Fibroblast of lung (primary cell): Measurements from ENCODE around the gene TAF10. TPM values are rescaled to one million over a fixed set of nuclear protein-coding genes. Genes with fewer than 3 reads are reported as not detected.
A peak's percentile ranks its signal among the peaks of the same experiment; 100 is the strongest.

Source experiments
- DNase-seq, 2 donors: peaks; one replicate each; pipeline versions ENCODE4 v3.0.0 to v3.0.0-alpha.2; 2010; ENCODE audit warnings: low read depth in 2 of 2
- H2AFZ ChIP-seq: 2 replicates; pipeline ENCODE4 v1.5.1; 2012; ENCODE audit warnings: low read length, control low read depth, inconsistent platforms
- H3K27ac ChIP-seq: 2 replicates; pipeline ENCODE4 v1.5.1; 2011; ENCODE audit warnings: low read length, control low read depth; ENCODE audit not compliant: insufficient read depth
- H3K27me3 ChIP-seq: 2 replicates; pipeline ENCODE4 v1.5.1; 2011; ENCODE audit warnings: mild to moderate bottlenecking, low read length; ENCODE audit not compliant: control insufficient read depth, insufficient read depth
- H3K36me3 ChIP-seq: 2 replicates; pipeline ENCODE4 v1.5.1; 2011; ENCODE audit warnings: low read length; ENCODE audit not compliant: control insufficient read depth, insufficient read depth
- H3K4me1 ChIP-seq: 2 replicates; pipeline ENCODE4 v1.5.1; 2011; ENCODE audit warnings: low read length; ENCODE audit not compliant: control insufficient read depth, insufficient read depth; ENCODE audit errors: extremely low read depth
- H3K4me2 ChIP-seq: 2 replicates; pipeline ENCODE4 v1.5.1; 2011; ENCODE audit warnings: low read length, control low read depth; ENCODE audit not compliant: insufficient read depth; ENCODE audit errors: extremely low read depth
- H3K4me3 ChIP-seq, 4 experiments: fragments of 200-600 bp in 1 of 4; sonication (generic) in 1 of 4; replicated peaks in 1 of 4; 2 replicates each; pipeline ENCODE4 v1.5.1; 2011 to 2016; ENCODE audit warnings: low read length in 4 of 4, low read depth in 3 of 4, mild to moderate bottlenecking in 3 of 4, control low read depth in 2 of 4, inconsistent platforms in 1 of 4, mixed read lengths in 1 of 4; ENCODE audit not compliant: insufficient read depth in 1 of 4; ENCODE audit errors: control extremely low read depth in 1 of 4
- H3K79me2 ChIP-seq: 2 replicates; pipeline ENCODE4 v1.5.1; 2012; ENCODE audit warnings: mild to moderate bottlenecking, low read length, inconsistent platforms; ENCODE audit not compliant: control insufficient read depth, insufficient read depth
- H3K9ac ChIP-seq: 2 replicates; pipeline ENCODE4 v1.5.1; 2011; ENCODE audit warnings: mild to moderate bottlenecking, low read length, control low read depth; ENCODE audit not compliant: insufficient read depth
- H3K9me3 ChIP-seq: 2 replicates; pipeline ENCODE4 v1.5.1; 2012; ENCODE audit warnings: low read depth, low read length; ENCODE audit not compliant: control insufficient read depth, insufficient read depth
- H4K20me1 ChIP-seq: 2 replicates; pipeline ENCODE4 v1.5.1; 2011; ENCODE audit warnings: low read length; ENCODE audit not compliant: control insufficient read depth, insufficient read depth; ENCODE audit errors: extremely low read depth
- CTCF ChIP-seq, 2 donors: IDR thresholded peaks in 1 of 2; conservative IDR thresholded peaks in 1 of 2; 1 replicate in 1 of 2; 2 replicates in 1 of 2; pipeline ENCODE4 v1.5.1; 2011 to 2012; ENCODE audit warnings: low read length in 2 of 2, control low read depth in 1 of 2, inconsistent platforms in 1 of 2, low read depth in 1 of 2, mild to moderate bottlenecking in 1 of 2
- EZH2 ChIP-seq: IDR thresholded peaks from 2 replicates; pipeline ENCODE4 v1.5.1; 2012; ENCODE audit warnings: low read length, control low read depth, mild to moderate bottlenecking; ENCODE audit errors: missing control alignments
- polyA plus RNA-seq, 2 donors: library from polyadenylated mRNA; depleted of rRNA in 1 of 2; stranded (reverse) in 1 of 2; unstranded in 1 of 2; fragments of >200 nt; gene quantifications; 2 replicates each; pipeline ENCODE4 v1.2.1, GENCODE V29; 2011 to 2012; ENCODE audit warnings: missing spikeins in 1 of 2
- total RNA-seq: library from RNA; depleted of rRNA; stranded (reverse); fragments of >200 nt; gene quantifications from 2 replicates; pipeline ENCODE4 v1.2.1, GENCODE V29; 2014

Gene TAF10
- total and polyA plus RNA-seq, 2 donors (not counting 1 experiment from before 2014, with no cell fraction given): 77.8 to 142 TPM

- Histone ChIP-seq H3K9ac (no peak overlapping the region), H4K20me1 (no peaks in the 10 kb centered on the region), H3K4me1 (peaks cover 3% of the 10 kb centered on the region), H2AFZ (no peak overlapping the region), H3K9me3 (no peaks in the 10 kb centered on the region), H3K4me2 (no peak overlapping the region), H3K36me3 (no peaks in the 10 kb centered on the region), H3K27ac (no peak overlapping the region), H3K4me3 (no peak overlapping the region), H3K79me2 (no peaks in the 10 kb centered on the region), H3K27me3 (no peaks in the 10 kb centered on the region)
- no peak for TF ChIP-seq CTCF (conservative IDR thresholded peaks at IDR 0.05 in 1 of 2, IDR thresholded peaks at IDR 0.05 in 1 of 2; ENCODE audit: low read depth in 1 of 2, low read length in 2 of 2)
- TF ChIP-seq EZH2: no peak
- DNase-seq: no peak
These were observed 32.3 kb downstream of the TAF10 start for GRCh38 chr11:6579681-6580080.

GRCh38 chr11:6578134-6578533 lies 33.9 kb downstream of the TAF10 start:
- TF ChIP-seq CTCF (conservative IDR thresholded peaks at IDR 0.05 in 1 of 2, IDR thresholded peaks at IDR 0.05 in 1 of 2; ENCODE audit: low read depth in 1 of 2, low read length in 2 of 2): no peak
- no peak for TF ChIP-seq EZH2
- no peaks in the 10 kb centered on the region for H3K9me3 ChIP-seq

DNA sequence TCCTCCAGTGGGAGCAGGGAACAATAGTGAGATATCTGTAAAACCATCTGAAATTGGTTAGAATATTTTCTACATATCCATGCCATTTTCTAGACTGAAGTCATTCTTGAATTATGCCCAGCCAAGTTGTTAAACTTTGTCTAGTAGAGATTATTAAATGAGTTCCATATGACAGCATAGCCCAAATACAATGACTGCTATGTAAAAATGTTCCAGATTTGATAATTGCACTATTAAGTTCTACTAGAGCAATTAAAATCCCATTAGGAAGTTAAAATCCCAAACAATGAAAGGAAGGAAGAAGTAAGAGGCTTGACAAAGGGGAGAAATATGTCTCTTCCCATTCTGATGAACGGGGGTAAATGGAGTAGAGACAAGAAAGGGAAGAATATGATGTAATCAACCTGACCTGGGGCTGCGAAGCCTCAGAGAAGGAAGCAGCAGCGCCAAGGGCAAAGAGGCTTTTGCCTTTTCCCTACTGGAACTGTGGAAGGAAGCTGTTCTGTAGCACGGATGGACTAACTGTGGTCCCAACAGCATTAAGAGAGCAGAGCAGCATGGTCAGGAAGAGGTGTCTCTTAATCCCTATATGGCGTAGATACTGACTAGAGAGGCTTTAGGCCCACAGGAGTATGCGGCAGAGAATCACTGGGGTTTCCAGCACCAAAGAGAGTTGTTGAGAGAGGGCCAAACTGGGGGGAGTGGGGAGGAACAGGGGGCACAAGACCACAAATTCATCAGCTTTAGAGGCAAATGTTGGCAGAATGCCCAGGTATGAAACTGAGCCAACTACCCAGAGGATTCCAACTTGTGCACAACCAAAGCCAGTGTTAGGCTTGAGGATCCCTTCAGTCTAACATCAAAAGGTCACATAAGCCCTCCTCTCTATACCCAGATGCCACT lies 35.3 kb downstream of the TAF10 start:
- H2AFZ ChIP-seq: no peak overlapping the region
- no peak overlapping the region for H3K9ac ChIP-seq
- no peaks in the 10 kb centered on the region for H3K27me3 ChIP-seq
- no peaks in the 10 kb centered on the region for H3K9me3 ChIP-seq
- no peak overlapping the region for H3K27ac ChIP-seq
- no peak overlapping the region for H3K4me3 ChIP-seq
- H3K79me2 ChIP-seq: no peaks in the 10 kb centered on the region
- H3K4me1 ChIP-seq: peaks cover 5% of the 10 kb centered on the region
- no peaks in the 10 kb centered on the region for H3K36me3 ChIP-seq
- no peaks in the 10 kb centered on the region for H4K20me1 ChIP-seq
- DNase-seq: peak; percentile 80 to 86
- no peak for TF ChIP-seq EZH2
- TF ChIP-seq CTCF (conservative IDR thresholded peaks at IDR 0.05 in 1 of 2, IDR thresholded peaks at IDR 0.05 in 1 of 2; ENCODE audit: low read depth in 1 of 2, low read length in 2 of 2): no peak
- no peak overlapping the region for H3K4me2 ChIP-seq

More at GRCh38 chr11:6578134-6578533, 33.9 kb downstream of the TAF10 start:
- no peak overlapping the region for H3K4me2 ChIP-seq
- H3K79me2 ChIP-seq: no peaks in the 10 kb centered on the region
- H3K36me3 ChIP-seq: no peaks in the 10 kb centered on the region
- H3K27ac ChIP-seq: no peak overlapping the region
- no peak overlapping the region for H3K9ac ChIP-seq
- no peak overlapping the region for H2AFZ ChIP-seq
- no peaks in the 10 kb centered on the region for H4K20me1 ChIP-seq
- no peak for DNase-seq
- H3K4me1 ChIP-seq: peaks cover 3% of the 10 kb centered on the region
- H3K27me3 ChIP-seq: no peaks in the 10 kb centered on the region
- H3K4me3 ChIP-seq: no peak overlapping the region
